Neuronal stem cell (in vitro differentiated cells): ENCODE data around the gene GEMIN2.

Experiments
- DNase-seq: peaks from one replicate; pipeline ENCODE4 v3.0.0-alpha.2; 2013; ENCODE audit warnings: low spot score
- H2AFZ ChIP-seq: one replicate; pipeline ENCODE4 v1.6.1; 2013; ENCODE audit warnings: mild to moderate bottlenecking, low read length, inconsistent platforms
- H2AK5ac ChIP-seq: 2 replicates; pipeline ENCODE4 v1.6.1; 2013; ENCODE audit warnings: low read depth, mild to moderate bottlenecking, inconsistent platforms, low read length, moderate library complexity, mixed read lengths
- H2BK120ac ChIP-seq: 2 replicates; pipeline ENCODE4 v1.6.1; 2013; ENCODE audit warnings: low read depth, mild to moderate bottlenecking, inconsistent platforms, low read length, moderate library complexity, mixed read lengths
- H2BK12ac ChIP-seq: one replicate; pipeline ENCODE4 v1.6.1; 2013; ENCODE audit warnings: low read length, inconsistent platforms
- H2BK15ac ChIP-seq: 2 replicates; pipeline ENCODE4 v1.6.1; 2013; ENCODE audit warnings: mild to moderate bottlenecking, low read length, inconsistent platforms, mixed read lengths
- H2BK5ac ChIP-seq: one replicate; pipeline ENCODE4 v1.6.1; 2013; ENCODE audit warnings: inconsistent platforms, mild to moderate bottlenecking, low read length, moderate library complexity
- H3K14ac ChIP-seq: one replicate; pipeline ENCODE4 v1.6.1; 2013; ENCODE audit warnings: low read length, inconsistent platforms
- H3K18ac ChIP-seq: 2 replicates; pipeline ENCODE4 v1.6.1; 2013; ENCODE audit warnings: low read length, inconsistent platforms
- H3K23ac ChIP-seq: 2 replicates; pipeline ENCODE4 v1.6.1; 2013; ENCODE audit warnings: low read depth, mild to moderate bottlenecking, mixed read lengths, low read length, inconsistent platforms; ENCODE audit not compliant: poor library complexity
- H3K27ac ChIP-seq: replicated peaks from 3 replicates; pipeline ENCODE4 v1.5.1; 2013; ENCODE audit warnings: low read length, inconsistent platforms
- H3K27me3 ChIP-seq, 3 experiments: 2 replicates each; pipeline ENCODE4 v1.6.1; 2013; ENCODE audit warnings: low read length in 3 of 3, mild to moderate bottlenecking in 2 of 3, inconsistent platforms in 1 of 3, low read depth in 1 of 3, mixed read lengths in 1 of 3, moderate library complexity in 1 of 3; ENCODE audit not compliant: control insufficient read depth in 3 of 3, insufficient read depth in 3 of 3
- H3K36me3 ChIP-seq, 2 donors: replicated peaks in 1 of 2; 2 replicates each; pipeline ENCODE4 v1.6.1; 2013; ENCODE audit warnings: low read length in 2 of 2; ENCODE audit not compliant: control insufficient read depth in 2 of 2, insufficient read depth in 2 of 2
- H3K4ac ChIP-seq: 2 replicates; pipeline ENCODE4 v1.6.1; 2013; ENCODE audit warnings: inconsistent platforms, mild to moderate bottlenecking, low read length, moderate library complexity
- H3K4me1 ChIP-seq, 2 donors: 1 replicate in 1 of 2; 2 replicates in 1 of 2; pipeline ENCODE4 v1.6.1; 2013; ENCODE audit warnings: low read length in 2 of 2, low read depth in 1 of 2; ENCODE audit not compliant: control insufficient read depth in 2 of 2, insufficient read depth in 1 of 2
- H3K4me2 ChIP-seq: one replicate; pipeline ENCODE4 v1.6.1; 2013; ENCODE audit warnings: mild to moderate bottlenecking, low read length, inconsistent platforms; ENCODE audit not compliant: insufficient read depth, poor library complexity, severe bottlenecking
- H3K4me3 ChIP-seq, 2 donors: 2 replicates each; pipeline ENCODE4 v1.5.1; 2013; ENCODE audit warnings: low read length in 2 of 2, mild to moderate bottlenecking in 2 of 2, inconsistent platforms in 1 of 2, moderate library complexity in 1 of 2
- H3K79me1 ChIP-seq: one replicate; pipeline ENCODE4 v1.6.1; 2013; ENCODE audit warnings: low read depth, mild to moderate bottlenecking, inconsistent platforms, low read length, moderate library complexity
- H3K9ac ChIP-seq: one replicate; pipeline ENCODE4 v1.6.1; 2013; ENCODE audit warnings: mild to moderate bottlenecking, low read depth, low read length, inconsistent platforms; ENCODE audit not compliant: poor library complexity
- H3K9me3 ChIP-seq, 2 donors: replicated peaks in 1 of 2; 2 replicates each; pipeline versions ENCODE3 to v1.6.1; 2013; ENCODE audit warnings: low read length in 2 of 2, mild to moderate bottlenecking in 2 of 2, inconsistent platforms in 1 of 2, low read depth in 1 of 2, mixed read lengths in 1 of 2, moderate library complexity in 1 of 2; ENCODE audit not compliant: control insufficient read depth in 2 of 2, insufficient read depth in 1 of 2
- H4K8ac ChIP-seq: one replicate; pipeline ENCODE4 v1.6.1; 2013; ENCODE audit warnings: low read depth, mild to moderate bottlenecking, inconsistent platforms, low read length, moderate library complexity
- H4K91ac ChIP-seq: one replicate; pipeline ENCODE4 v1.6.1; 2013; ENCODE audit warnings: low read length, low read depth, mild to moderate bottlenecking, inconsistent platforms; ENCODE audit not compliant: poor library complexity
- WGBS, 2 donors: extraction: QIAGEN DNeasy Blood & Tissue Kit; methylation state at CpG; one replicate each; pipeline ENCODE4 v1.1.7; 2013; ENCODE audit warnings: missing lambda C conversion rate in 2 of 2, mixed read lengths in 1 of 2; ENCODE audit not compliant: insufficient read length in 2 of 2, insufficient replicate concordance in 1 of 2; ENCODE audit errors: extremely low coverage in 2 of 2; 5-methylcytosine and 5-hydroxymethylcytosine counted together

The GEMIN2 gene

GRCh38 chr14:39090548-39091111, 23.5 kb upstream of the GEMIN2 start:
- no peak overlapping the region for H3K18ac ChIP-seq
- H3K79me1 ChIP-seq: peaks cover 2% of the 10 kb centered on the region
- peaks cover 10 to 94% of the 10 kb centered on the region in 2 donors for H3K36me3 ChIP-seq
- no peaks in the 10 kb centered on the region for H3K27me3 ChIP-seq
- H2AK5ac ChIP-seq: no peak overlapping the region
- peak overlapping the region; percentile 56 for H3K14ac ChIP-seq
- no peaks in the 10 kb centered on the region for H3K4me1 ChIP-seq
- H2BK5ac ChIP-seq: no peak overlapping the region
- H2BK15ac ChIP-seq: no peak overlapping the region
- H3K9ac ChIP-seq: no peak overlapping the region
- H2AFZ ChIP-seq: no peak overlapping the region
- no peaks in the 10 kb centered on the region for H3K9me3 ChIP-seq
- no peak overlapping the region for H4K91ac ChIP-seq
- H2BK120ac ChIP-seq: no peak overlapping the region
- H4K8ac ChIP-seq: no peak overlapping the region
- no peak overlapping the region for H3K4me2 ChIP-seq
- no peak for DNase-seq
- WGBS, 2 donors: no CpG with 5 or more reads among the region's 4 CpGs
- no peak overlapping the region for H2BK12ac ChIP-seq
- no peak overlapping the region for H3K27ac ChIP-seq
- no peak overlapping the region for H3K4me3 ChIP-seq
- no peak overlapping the region for H3K23ac ChIP-seq
- no peak overlapping the region for H3K4ac ChIP-seq

DNA sequence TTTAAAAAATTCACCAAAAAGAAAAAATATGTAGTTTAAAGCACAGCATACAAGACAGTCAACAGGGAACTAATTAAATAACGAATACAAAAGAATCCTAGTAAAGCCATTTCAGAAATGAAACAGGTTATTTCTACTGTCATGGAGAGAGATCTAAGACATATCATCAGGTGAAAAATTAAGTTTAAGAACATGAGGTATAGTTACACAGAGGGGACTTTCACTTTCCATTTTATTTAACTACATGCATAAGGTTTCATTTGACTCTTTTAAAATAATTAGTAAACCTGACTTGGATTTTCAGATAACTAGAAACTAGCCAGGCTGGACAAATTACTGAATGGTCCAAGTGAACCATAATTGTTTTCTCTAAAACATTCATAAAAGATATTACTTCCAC, 22.4 kb upstream of the GEMIN2 start:
- DNase-seq: no peak
- no peak overlapping the region for H3K4me2 ChIP-seq
- H2BK15ac ChIP-seq: no peak overlapping the region
- H4K91ac ChIP-seq: no peak overlapping the region
- H2AFZ ChIP-seq: no peak overlapping the region
- H3K9me3 ChIP-seq: no peaks in the 10 kb centered on the region
- H3K4ac ChIP-seq: no peak overlapping the region
- no peaks in the 10 kb centered on the region for H3K4me1 ChIP-seq
- no peak overlapping the region for H2BK5ac ChIP-seq
- H3K18ac ChIP-seq: no peak overlapping the region
- H3K14ac ChIP-seq: no peak overlapping the region
- H4K8ac ChIP-seq: no peak overlapping the region
- H2BK12ac ChIP-seq: no peak overlapping the region
- H2BK120ac ChIP-seq: no peak overlapping the region
- no peaks in the 10 kb centered on the region for H3K27me3 ChIP-seq
- H3K36me3 ChIP-seq: peaks cover 9 to 88% of the 10 kb centered on the region in 2 donors
- no CpG with 5 or more reads among the region's 1 CpG for WGBS, 2 donors
- H2AK5ac ChIP-seq: no peak overlapping the region
- no peak overlapping the region for H3K4me3 ChIP-seq
- H3K9ac ChIP-seq: no peak overlapping the region
- H3K79me1 ChIP-seq: peaks cover 2% of the 10 kb centered on the region
- H3K27ac ChIP-seq: no peak overlapping the region
- H3K23ac ChIP-seq: no peak overlapping the region

DNA sequence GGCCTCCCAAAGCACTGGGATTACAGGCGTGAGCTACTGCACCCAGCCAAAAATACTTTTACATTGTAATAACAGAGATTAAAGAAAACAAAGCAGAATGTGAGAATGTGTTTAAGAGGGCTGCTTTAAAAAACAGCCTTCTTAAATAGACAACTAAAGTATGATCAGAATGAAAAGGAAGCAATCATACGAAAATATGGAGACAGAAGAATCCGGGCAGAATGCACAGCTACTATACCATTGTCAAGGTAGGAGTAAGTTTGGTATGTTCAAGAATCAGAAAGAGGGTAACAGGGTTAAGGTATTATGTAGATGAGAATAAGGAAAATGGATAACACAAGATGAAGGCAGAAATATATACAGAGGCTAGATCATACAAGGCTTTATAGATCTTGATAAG, 19.6 kb upstream of the GEMIN2 start:
- no peaks in the 10 kb centered on the region for H3K27me3 ChIP-seq
- H4K8ac ChIP-seq: no peak overlapping the region
- H2BK12ac ChIP-seq: no peak overlapping the region
- WGBS, 2 donors: no CpG with 5 or more reads among the region's 3 CpGs
- no peak overlapping the region for H2BK120ac ChIP-seq
- H2AFZ ChIP-seq: no peak overlapping the region
- no peak overlapping the region for H2BK5ac ChIP-seq
- H3K4me3 ChIP-seq: no peak overlapping the region
- no peak overlapping the region for H3K4me2 ChIP-seq
- H2AK5ac ChIP-seq: no peak overlapping the region
- DNase-seq: no peak
- peaks cover 1 to 2% of the 10 kb centered on the region in 2 donors for H3K4me1 ChIP-seq
- no peak overlapping the region for H3K27ac ChIP-seq
- no peak overlapping the region for H3K9ac ChIP-seq
- no peak overlapping the region for H2BK15ac ChIP-seq
- no peak overlapping the region for H4K91ac ChIP-seq
- H3K36me3 ChIP-seq: peaks cover 9 to 68% of the 10 kb centered on the region in 2 donors
- H3K18ac ChIP-seq: no peak overlapping the region
- H3K14ac ChIP-seq: no peak overlapping the region
- H3K4ac ChIP-seq: no peak overlapping the region
- peaks cover 2% of the 10 kb centered on the region for H3K79me1 ChIP-seq
- H3K9me3 ChIP-seq: no peaks in the 10 kb centered on the region
- H3K23ac ChIP-seq: no peak overlapping the region

DNA sequence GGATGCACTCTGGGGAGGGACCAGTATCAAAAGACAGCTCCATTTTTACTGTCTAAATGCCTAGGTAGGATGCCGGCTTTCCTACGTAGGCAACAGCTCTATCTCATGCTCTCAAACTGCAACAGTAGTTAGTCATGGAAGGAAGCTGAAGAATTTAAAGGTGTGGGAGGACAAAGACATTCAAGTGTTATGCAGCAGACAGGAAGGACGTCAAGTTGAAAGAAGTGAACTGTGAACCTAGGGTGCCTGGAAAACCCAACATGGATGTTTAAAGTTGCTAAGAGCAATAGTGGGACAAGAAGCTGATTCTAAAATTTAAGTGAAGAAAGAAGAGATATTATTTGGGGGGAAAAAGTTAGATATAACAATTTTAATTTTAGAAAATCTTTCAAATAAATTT, 17.0 kb upstream of the GEMIN2 start:
- no peak overlapping the region for H3K23ac ChIP-seq
- H2BK5ac ChIP-seq: no peak overlapping the region
- H3K27ac ChIP-seq: no peak overlapping the region
- no peak overlapping the region for H2BK12ac ChIP-seq
- no peaks in the 10 kb centered on the region for H3K9me3 ChIP-seq
- H3K9ac ChIP-seq: no peak overlapping the region
- no peak overlapping the region for H3K4ac ChIP-seq
- no peak for DNase-seq
- H2BK15ac ChIP-seq: no peak overlapping the region
- no peak overlapping the region for H3K18ac ChIP-seq
- H3K36me3 ChIP-seq: peaks cover 2 to 45% of the 10 kb centered on the region in 2 donors
- H4K91ac ChIP-seq: no peak overlapping the region
- H2AFZ ChIP-seq: no peak overlapping the region
- H2BK120ac ChIP-seq: no peak overlapping the region
- H3K14ac ChIP-seq: no peak overlapping the region
- WGBS, 2 donors: no CpG with 5 or more reads among the region's 3 CpGs
- no peak overlapping the region for H3K4me3 ChIP-seq
- H3K27me3 ChIP-seq: no peaks in the 10 kb centered on the region
- H3K79me1 ChIP-seq: no peaks in the 10 kb centered on the region
- no peak overlapping the region for H3K4me2 ChIP-seq
- no peak overlapping the region for H2AK5ac ChIP-seq
- H4K8ac ChIP-seq: no peak overlapping the region
- peaks cover 1 to 2% of the 10 kb centered on the region in 2 donors for H3K4me1 ChIP-seq
